Activated CD4-positive, alpha-beta T cell treated with anti-CD3 and anti-CD28 coated beads, Interleukin-2, amount 10 ng/mL, durations not matched to agents 7 days and 5 days (primary cell): ENCODE results near the gene PTBP1. TPM values are rescaled to one million over a fixed set of nuclear protein-coding genes. Genes with fewer than 3 reads are reported as not detected.
"Not testable (repeated sequence)": the region's sequence is repeated elsewhere in the genome, so short reads cannot be mapped to it uniquely, and the experiment has no call there.

ENCODE experiments used
- CTCF ChIA-PET: fragments of 350-600 bp; sonication (Branson Sonifier 250); formaldehyde crosslinking; loops from one replicate; lab custom pipeline; 2021; ENCODE audit warnings: antibody characterized with exemption; lab: Charles Lee
- POLR2A ChIA-PET: fragments of 350-600 bp; sonication (Branson Sonifier 250); formaldehyde crosslinking; loops from one replicate; lab custom pipeline; 2021; ENCODE audit warnings: antibody characterized with exemption; lab: Charles Lee
- DNase-seq: peaks from one replicate; pipeline ENCODE4 v3.0.0-alpha.2; 2020
- H3K27ac Mint-ChIP-seq: one replicate; pipeline ENCODE4 v1.8.0; 2021; ENCODE audit warnings: mild to moderate bottlenecking, moderate library complexity, mixed read lengths
- H3K27me3 Mint-ChIP-seq: one replicate; pipeline ENCODE4 v1.8.0; 2021; ENCODE audit warnings: mixed read lengths
- H3K36me3 Mint-ChIP-seq: one replicate; pipeline ENCODE4 v1.8.0; 2021; ENCODE audit warnings: low read depth, mixed read lengths
- H3K4me1 Mint-ChIP-seq: one replicate; pipeline ENCODE4 v1.8.0; 2021; ENCODE audit warnings: mixed read lengths
- H3K4me3 Mint-ChIP-seq: one replicate; pipeline ENCODE4 v1.8.0; 2021; ENCODE audit warnings: mild to moderate bottlenecking, moderate library complexity, mixed read lengths
- H3K9me3 Mint-ChIP-seq: one replicate; pipeline ENCODE4 v1.8.0; 2021; ENCODE audit warnings: mixed read lengths
- total RNA-seq, 2 experiments: library from RNA; stranded (reverse); gene quantifications; one replicate each; pipeline ENCODE4 v1.2.3, GENCODE V29; 2021

PTBP1 gene
- total RNA-seq, 2 experiments from 2014 or later, result 487 to 536 TPM

DNA sequence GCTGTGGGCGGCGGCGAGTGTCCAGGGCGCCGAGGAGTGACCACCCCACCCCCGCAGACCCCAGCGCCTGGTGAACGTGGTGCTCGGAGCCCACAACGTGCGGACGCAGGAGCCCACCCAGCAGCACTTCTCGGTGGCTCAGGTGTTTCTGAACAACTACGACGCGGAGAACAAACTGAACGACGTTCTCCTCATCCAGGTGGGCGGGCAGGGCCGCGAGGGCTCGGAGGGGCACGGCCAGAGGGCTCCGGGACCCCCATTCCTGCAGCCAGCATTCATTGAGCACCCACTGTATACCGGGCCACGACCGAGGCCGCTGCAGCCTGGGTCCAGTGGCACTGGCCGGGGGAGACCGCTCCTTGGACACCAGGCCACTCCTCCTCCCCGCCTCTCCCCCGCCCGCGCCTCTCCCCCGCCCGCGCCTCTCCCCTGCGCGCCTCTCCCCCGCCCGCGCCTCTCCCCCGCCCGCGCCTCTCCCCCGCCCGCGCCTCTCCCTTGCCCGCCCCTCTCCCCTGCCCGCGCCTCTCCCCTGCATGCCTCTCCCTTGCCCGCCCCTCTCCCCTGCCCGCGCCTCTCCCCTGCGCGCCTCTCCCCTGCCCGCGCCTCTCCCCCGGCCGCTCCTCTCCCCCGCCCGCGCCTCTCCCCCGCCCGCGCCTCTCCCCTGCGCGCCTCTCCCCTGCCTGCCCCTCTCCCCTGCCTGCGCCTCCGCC is 46.7 kb downstream of the PTBP1 start:
- Mint-ChIP-seq H3K27me3 (peaks cover 23% of the 10 kb centered on the region), H3K9me3 (peaks cover 3% of the 10 kb centered on the region), H3K4me1 (no peaks in the 10 kb centered on the region), H3K4me3 (no peak overlapping the region), H3K36me3 (no peaks in the 10 kb centered on the region), H3K27ac (no peak overlapping the region)
- CTCF ChIA-PET, result interaction anchor here (0.5 to 0.9 kb wide), 2 partner anchors 14 to 141 kb away, joined by 3 to 5 read pairs; no protein-coding TSS in a partner anchor
- POLR2A ChIA-PET, result no interaction called here
- no peak for DNase-seq

DNA sequence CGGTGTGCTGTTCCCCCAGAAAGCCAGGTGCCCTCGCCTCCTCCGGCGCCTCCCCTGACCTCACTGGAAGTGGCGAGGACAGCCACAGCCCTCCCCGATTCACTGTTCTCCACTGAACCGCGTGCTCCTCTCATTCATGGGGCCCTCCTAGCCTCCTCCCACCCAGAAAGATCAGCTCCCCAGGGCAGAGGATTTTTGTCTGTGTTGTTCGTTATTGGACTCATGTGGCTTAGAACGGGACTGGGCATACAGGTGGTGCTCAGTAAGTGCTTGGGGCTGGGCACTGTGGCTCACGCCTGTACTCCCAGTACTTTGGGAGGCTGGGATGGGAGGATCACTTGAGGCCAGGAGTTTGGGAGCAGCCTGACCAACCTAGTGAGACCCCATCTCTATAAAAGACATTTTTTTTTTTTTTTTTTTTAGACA is 47.3 kb downstream of the PTBP1 start:
- Mint-ChIP-seq H3K27me3 (peaks cover 25% of the 10 kb centered on the region), H3K4me1 (no peaks in the 10 kb centered on the region), H3K9me3 (peaks cover 3% of the 10 kb centered on the region), H3K36me3 (no peaks in the 10 kb centered on the region), H3K4me3 (no peak overlapping the region), H3K27ac (no peak overlapping the region)
- ChIA-PET POLR2A (no interaction called here), CTCF (no interaction called here)
- DNase-seq, result no peak

DNA sequence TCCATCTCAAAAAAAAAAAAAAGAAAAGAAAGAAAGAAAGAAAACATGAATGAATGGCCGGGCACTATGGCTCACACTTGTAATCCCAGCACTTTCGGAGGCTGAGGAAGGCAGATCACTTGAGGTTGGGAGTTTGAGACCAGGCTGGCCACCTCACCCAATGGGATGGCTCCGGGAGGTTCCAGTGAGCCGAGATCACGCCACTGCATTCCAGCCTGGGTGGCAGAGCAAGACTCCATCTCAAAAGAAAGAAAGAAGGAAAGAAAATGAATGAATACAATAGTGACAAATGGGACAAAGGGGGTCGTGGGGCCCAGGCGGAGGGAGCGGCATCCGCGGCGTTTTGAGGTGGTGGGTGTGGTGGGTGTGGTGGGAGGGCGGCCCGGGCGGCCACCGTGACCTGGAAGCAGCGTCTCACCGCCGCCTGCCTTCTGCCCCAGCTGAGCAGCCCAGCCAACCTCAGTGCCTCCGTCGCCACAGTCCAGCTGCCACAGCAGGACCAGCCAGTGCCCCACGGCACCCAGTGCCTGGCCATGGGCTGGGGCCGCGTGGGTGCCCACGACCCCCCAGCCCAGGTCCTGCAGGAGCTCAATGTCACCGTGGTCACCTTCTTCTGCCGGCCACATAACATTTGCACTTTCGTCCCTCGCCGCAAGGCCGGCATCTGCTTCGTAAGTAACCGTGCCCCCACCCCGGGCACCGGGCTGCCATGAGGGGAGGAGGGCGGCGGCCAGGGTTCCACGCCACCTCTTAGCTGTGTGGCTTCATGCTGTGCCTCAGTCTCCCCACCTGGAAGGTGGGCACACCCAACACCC is 48.7 kb downstream of the PTBP1 start:
- Mint-ChIP-seq H3K4me1 (no peaks in the 10 kb centered on the region), H3K27ac (no peak overlapping the region)
- CTCF ChIA-PET, result interaction anchor here (0.5 to 0.6 kb wide), 2 partner anchors 72 to 86 kb away, joined by 4 read pairs; no protein-coding TSS in a partner anchor

DNA sequence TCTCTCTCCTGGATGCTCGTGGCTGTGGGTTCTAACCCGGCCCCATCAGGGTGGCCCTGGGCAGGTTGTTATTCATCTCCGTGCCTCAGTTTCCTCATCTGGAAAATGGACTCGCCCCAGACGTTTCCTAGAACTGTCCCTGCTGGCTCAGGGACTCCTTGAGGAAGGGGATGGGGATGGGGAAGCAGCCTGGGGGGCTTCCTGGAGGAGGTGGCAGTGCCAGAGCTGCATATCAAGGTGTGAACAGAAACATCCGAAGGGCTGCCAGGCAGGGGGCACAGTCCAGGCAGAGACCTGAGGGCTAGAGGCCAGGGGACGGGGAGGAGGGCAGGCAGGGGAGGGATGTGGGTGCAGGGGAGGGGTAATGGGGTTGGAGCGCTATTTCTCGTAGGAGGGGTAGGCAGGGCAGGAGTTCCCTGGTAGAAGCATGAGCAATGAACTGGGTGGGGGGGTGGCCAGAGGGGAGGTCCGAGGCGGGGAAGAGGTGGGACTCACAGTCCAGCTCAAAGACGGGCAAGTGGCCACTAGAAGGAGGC is 51.2 kb downstream of the PTBP1 start:
- Mint-ChIP-seq H3K36me3 (no peaks in the 10 kb centered on the region), H3K27ac (no peak overlapping the region), H3K4me3 (no peak overlapping the region), H3K27me3 (peaks cover 20% of the 10 kb centered on the region), H3K4me1 (no peaks in the 10 kb centered on the region), H3K9me3 (no peaks in the 10 kb centered on the region)
- ChIA-PET POLR2A (no interaction called here), CTCF (interaction anchor here (2.3 kb wide), 1 partner anchor 15 kb away, joined by 6 read pairs; no protein-coding TSS in a partner anchor)
- DNase-seq, result no peak

More for the DNA sequence above, 48.7 kb downstream of the PTBP1 start:
- DNase-seq, result no peak
- no peak overlapping the region for H3K4me3 Mint-ChIP-seq
- H3K9me3 Mint-ChIP-seq, result peaks cover 3% of the 10 kb centered on the region
- H3K27me3 Mint-ChIP-seq, result peaks cover 24% of the 10 kb centered on the region
- H3K36me3 Mint-ChIP-seq, result no peaks in the 10 kb centered on the region
- POLR2A ChIA-PET, result no interaction called here

DNA sequence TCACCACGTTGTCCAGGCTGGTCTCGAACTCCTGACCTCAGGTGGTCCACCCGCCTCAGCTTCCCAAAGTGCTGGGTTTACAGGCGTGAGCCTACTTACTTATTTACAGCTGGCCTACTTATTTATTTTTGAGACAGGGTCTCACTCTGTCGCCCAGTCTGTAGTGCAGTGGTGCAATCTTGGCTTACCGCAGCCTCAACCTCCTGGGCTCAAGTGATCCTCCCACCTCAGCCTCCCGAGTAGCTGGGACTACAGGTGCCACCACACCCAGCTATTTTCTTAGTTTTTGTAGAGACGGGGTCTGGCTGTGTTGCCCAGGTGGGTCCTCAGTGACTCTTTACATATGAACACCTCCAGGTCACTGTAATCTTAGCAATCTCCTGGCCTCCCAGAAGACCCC is 51.9 kb downstream of the PTBP1 start:
- CTCF ChIA-PET, result interaction anchor here (0.7 to 2.3 kb wide), 2 partner anchors 14 to 194 kb away, joined by 3 to 6 read pairs; no protein-coding TSS in a partner anchor
- H3K36me3 Mint-ChIP-seq, POLR2A ChIA-PET, H3K9me3 Mint-ChIP-seq, H3K4me1 Mint-ChIP-seq, H3K27ac Mint-ChIP-seq, H3K4me3 Mint-ChIP-seq, DNase-seq: not testable (repeated sequence)
- H3K27me3 Mint-ChIP-seq, result peaks cover 23% of the 10 kb centered on the region

DNA sequence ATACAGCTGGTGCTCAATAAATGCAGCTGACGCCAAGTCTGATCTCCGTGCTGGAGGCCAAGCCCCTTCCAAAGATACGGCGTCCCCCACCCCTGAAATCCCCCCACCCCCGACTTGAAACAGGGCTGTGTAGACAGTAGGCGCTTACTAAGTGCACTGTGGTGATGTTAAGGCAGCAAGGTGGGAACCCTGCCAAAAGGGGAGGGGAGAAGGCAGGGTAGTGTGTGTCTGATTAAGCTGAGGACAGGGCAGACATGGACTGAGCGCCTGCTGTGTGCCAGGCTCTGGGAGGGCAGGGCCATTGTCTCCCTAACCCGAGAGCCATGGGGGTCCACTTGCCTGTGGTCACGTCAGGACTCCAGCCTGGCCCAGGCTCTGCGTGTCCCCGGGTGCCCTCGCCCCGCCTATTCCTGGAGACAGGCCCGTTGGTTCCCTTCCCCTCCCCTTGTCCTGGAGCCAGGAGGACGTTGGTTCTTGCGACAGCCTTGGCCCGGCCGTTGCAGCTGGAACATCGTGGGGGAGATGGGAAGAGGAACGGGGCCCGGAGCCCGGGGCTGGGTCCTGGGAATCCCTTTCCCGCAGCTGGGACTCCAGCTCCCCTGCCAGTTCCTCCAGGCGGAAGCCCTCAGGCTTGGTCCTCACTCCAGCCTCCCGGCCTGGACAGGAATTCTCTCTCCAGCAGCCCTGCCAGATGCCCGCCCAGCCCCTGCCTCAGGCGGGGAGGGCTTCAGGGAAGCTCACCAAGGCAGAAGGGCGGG is 53.1 kb downstream of the PTBP1 start:
- DNase-seq, result no peak
- H3K4me1 Mint-ChIP-seq, result no peaks in the 10 kb centered on the region
- H3K9me3 Mint-ChIP-seq, result no peaks in the 10 kb centered on the region
- ChIA-PET POLR2A (no interaction called here), CTCF (no interaction called here)
- H3K4me3 Mint-ChIP-seq, result no peak overlapping the region
- peaks cover 18% of the 10 kb centered on the region for H3K27me3 Mint-ChIP-seq
- no peak overlapping the region for H3K27ac Mint-ChIP-seq
- no peaks in the 10 kb centered on the region for H3K36me3 Mint-ChIP-seq

DNA sequence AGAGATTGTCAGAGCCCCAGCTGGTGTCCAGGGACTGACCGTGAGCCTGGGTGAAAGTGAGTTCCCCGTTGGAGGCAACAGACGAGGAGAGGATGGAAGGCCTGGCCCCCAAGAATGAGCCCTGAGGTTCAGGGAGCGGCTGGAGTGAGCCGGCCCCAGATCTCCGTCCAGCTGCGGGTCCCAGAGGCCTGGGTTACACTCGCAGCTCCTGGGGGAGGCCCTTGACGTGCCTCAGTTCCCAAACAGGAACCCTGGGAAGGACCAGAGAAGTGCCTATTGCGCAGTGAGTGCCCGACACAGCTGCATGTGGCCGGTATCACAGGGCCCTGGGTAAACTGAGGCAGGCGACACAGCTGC is 53.7 kb downstream of the PTBP1 start:
- no peak for DNase-seq
- CTCF ChIA-PET, result no interaction called here
- POLR2A ChIA-PET, result no interaction called here
- Mint-ChIP-seq H3K27ac (no peak overlapping the region), H3K27me3 (peaks cover 15% of the 10 kb centered on the region), H3K4me3 (no peak overlapping the region), H3K9me3 (no peaks in the 10 kb centered on the region), H3K36me3 (no peaks in the 10 kb centered on the region), H3K4me1 (no peaks in the 10 kb centered on the region)

DNA sequence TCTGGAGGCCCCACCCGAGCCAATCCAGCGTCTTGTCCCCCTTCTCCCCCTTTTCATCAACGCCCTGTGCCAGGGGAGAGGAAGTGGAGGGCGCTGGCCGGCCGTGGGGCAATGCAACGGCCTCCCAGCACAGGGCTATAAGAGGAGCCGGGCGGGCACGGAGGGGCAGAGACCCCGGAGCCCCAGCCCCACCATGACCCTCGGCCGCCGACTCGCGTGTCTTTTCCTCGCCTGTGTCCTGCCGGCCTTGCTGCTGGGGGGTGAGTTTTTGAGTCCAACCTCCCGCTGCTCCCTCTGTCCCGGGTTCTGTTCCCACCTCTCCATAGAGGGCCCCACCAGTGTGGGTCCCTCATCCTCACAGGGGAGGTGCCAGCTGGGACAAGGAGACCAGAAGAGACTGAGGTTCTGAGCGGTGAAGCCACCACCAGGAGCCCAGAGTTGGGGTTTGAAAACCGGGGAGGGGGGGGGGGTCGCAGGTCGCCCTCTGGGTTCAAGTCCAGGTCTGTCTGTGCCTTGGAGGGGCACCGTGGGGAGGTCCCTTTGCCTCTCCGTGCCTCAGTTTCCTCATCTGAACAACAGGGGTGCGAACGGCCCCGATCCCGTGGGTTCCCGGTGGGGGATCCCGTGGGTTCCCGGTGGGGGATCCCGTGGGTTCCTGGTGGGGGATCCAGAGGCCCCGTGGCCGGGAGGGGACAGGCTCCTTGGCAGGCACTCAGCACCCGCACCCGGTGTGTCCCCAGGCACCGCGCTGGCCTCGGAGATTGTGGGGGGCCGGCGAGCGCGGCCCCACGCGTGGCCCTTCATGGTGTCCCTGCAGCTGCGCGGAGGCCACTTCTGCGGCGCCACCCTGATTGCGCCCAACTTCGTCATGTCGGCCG is 55.1 kb downstream of the PTBP1 start, which contains the start of gene ELANE:
ELANE (plus strand) TSS at position 168 of the 878 bp plus-strand sequence; CDS start at position 194, 26 bp downstream.
- no peaks in the 10 kb centered on the region for H3K36me3 Mint-ChIP-seq
- ChIA-PET POLR2A (no interaction called here), CTCF (interaction anchor here (0.8 kb wide), 1 partner anchor 10 kb away, joined by 4 read pairs; no protein-coding TSS in a partner anchor)
- no peak within 1 kb of the TSS for H3K4me3 Mint-ChIP-seq
- H3K4me1 Mint-ChIP-seq, result peaks cover 2% of the 10 kb centered on the region
- no peaks in the 10 kb centered on the region for H3K9me3 Mint-ChIP-seq
- no peak within 1 kb of the TSS for H3K27ac Mint-ChIP-seq
- no peak for DNase-seq
- H3K27me3 Mint-ChIP-seq, result peaks cover 10% of the 10 kb centered on the region

DNA sequence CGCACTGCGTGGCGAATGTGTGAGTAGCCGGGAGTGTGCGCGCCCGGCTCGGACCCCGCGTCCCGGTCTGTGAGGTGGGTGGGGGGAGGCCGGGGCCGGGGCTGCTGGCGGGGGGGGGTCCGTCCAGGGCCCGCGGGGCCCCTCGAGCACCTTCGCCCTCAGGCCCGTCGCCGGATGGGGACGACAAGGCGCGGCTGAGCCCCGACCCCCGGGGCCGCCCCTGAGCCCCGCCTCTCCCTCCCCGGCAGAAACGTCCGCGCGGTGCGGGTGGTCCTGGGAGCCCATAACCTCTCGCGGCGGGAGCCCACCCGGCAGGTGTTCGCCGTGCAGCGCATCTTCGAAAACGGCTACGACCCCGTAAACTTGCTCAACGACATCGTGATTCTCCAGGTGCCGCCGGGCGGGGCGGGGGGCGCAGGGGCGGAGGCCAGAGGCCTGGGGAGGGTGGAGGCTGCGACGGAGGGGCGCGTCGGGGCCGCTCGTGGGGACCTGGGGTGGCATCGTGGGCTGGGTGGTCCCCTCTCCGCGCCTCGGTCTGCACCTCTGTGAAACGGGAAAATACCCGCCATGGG is 55.8 kb downstream of the PTBP1 start:
- Mint-ChIP-seq H3K4me3 (no peak overlapping the region), H3K36me3 (no peaks in the 10 kb centered on the region), H3K4me1 (peaks cover 5% of the 10 kb centered on the region), H3K27me3 (peaks cover 11% of the 10 kb centered on the region), H3K27ac (no peak overlapping the region), H3K9me3 (no peaks in the 10 kb centered on the region)
- CTCF ChIA-PET, result no interaction called here
- POLR2A ChIA-PET, result no interaction called here
- DNase-seq, result no peak

DNA sequence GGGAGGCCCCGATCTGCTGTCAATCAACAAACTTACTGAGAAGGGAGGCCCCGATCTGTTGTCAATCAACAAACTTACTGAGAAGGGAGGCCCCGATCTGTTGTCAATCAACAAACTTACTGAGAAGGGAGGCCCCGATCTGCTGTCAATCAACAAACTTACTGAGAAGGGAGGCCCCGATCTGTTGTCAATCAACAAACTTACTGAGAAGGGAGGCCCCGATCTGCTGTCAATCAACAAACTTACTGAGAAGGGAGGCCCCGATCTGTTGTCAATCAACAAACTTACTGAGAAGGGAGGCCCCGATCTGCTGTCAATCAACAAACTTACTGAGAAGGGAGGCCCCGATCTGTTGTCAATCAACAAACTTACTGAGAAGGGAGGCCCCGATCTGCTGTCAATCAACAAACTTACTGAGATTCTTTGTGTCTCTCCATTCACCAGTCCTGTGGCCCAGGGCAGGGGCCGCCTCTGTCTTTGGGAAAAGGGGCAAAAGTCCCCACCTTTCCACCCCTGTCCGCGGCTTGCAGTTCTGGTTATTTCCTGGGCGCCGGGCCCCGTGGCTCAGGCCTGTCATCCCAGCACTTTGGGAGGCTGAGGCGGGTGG is 56.5 kb downstream of the PTBP1 start:
- H3K9me3 Mint-ChIP-seq, H3K4me1 Mint-ChIP-seq, H3K27ac Mint-ChIP-seq, H3K36me3 Mint-ChIP-seq, H3K4me3 Mint-ChIP-seq, DNase-seq, POLR2A ChIA-PET: not testable (repeated sequence)
- CTCF ChIA-PET, result interaction anchor here (0.7 kb wide), 1 partner anchor 99 kb away, joined by 3 read pairs; no protein-coding TSS in a partner anchor
- H3K27me3 Mint-ChIP-seq, result peaks cover 13% of the 10 kb centered on the region

DNA sequence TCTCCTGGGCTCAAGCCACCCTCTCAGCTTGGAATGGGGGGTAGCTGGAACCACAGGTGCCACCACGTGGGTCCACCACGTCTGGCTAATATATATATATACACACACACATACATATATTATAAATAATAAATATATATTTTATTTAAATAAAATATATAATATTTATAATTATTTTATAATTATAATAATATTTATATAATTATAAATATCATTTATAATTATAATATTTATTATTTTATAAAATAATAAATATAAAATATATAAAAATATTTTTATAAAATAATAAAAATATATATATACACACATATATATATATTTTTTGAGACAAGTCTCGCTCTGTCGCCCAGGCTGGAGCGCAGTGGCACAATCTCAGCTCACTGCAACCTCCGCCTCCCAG is 57.3 kb downstream of the PTBP1 start:
- H3K9me3 Mint-ChIP-seq, result no peaks in the 10 kb centered on the region
- peaks cover 7% of the 10 kb centered on the region for H3K4me1 Mint-ChIP-seq
- H3K4me3 Mint-ChIP-seq, result no peak overlapping the region
- POLR2A ChIA-PET, result no interaction called here
- CTCF ChIA-PET, result interaction anchor here (0.6 to 0.7 kb wide), 2 partner anchors 9 to 99 kb away, joined by 3 to 4 read pairs; no protein-coding TSS in a partner anchor
- no peaks in the 10 kb centered on the region for H3K36me3 Mint-ChIP-seq
- peaks cover 12% of the 10 kb centered on the region for H3K27me3 Mint-ChIP-seq
- no peak for DNase-seq
- H3K27ac Mint-ChIP-seq, result no peak overlapping the region
